Gastrocnemius medialis (tissue), 4 donors: ENCODE results near the gene CAMTA1.

Source experiments
- CTCF ChIP-seq, 5 experiments: fragments of 450-650 bp in 3 of 5; fragments of 200-600 bp in 2 of 5; sonication (generic) in 2 of 5; IDR thresholded peaks in 4 of 5; conservative IDR thresholded peaks in 1 of 5; 1 replicate in 4 of 5; 2 replicates in 1 of 5; pipeline ENCODE4 v1.5.1; 2016 to 2019; ENCODE audit warnings: antibody characterized with exemption in 5 of 5, mild to moderate bottlenecking in 3 of 5, moderate library complexity in 3 of 5
- POLR2A ChIP-seq, 2 donors: fragments of 450-650 bp; IDR thresholded peaks; one replicate each; pipeline ENCODE4 v1.6.1; 2017; ENCODE audit warnings: antibody characterized with exemption in 2 of 2, mild to moderate bottlenecking in 2 of 2, moderate library complexity in 2 of 2

GRCh38 chr1:6924891-6925290 is 139.6 kb downstream of the CAMTA1 start:
- TF ChIP-seq CTCF (IDR thresholded peaks at IDR 0.05 in 4 of 5, conservative IDR thresholded peaks at IDR 0.05 in 1 of 5) (no peak), POLR2A (IDR thresholded peaks at IDR 0.05) (no peak)
